Peyer's patch (tissue), 4 donors: Measurements from ENCODE around the gene AMZ1.
"Not testable (repeated sequence)": the region's sequence is repeated elsewhere in the genome, so short reads cannot be mapped to it uniquely, and the experiment has no call there.

ENCODE experiments used
- CTCF ChIP-seq, 6 experiments: fragments of 450-650 bp in 4 of 6; fragments of 200-600 bp in 2 of 6; sonication (generic) in 1 of 6; IDR thresholded peaks; one replicate each; pipeline ENCODE4 v1.5.1; 2017 to 2019; ENCODE audit warnings: antibody characterized with exemption in 6 of 6, mild to moderate bottlenecking in 3 of 6, moderate library complexity in 1 of 6
- POLR2A ChIP-seq, 2 donors: fragments of 450-650 bp; IDR thresholded peaks; one replicate each; pipeline ENCODE4 v1.5.1; 2017; ENCODE audit warnings: antibody characterized with exemption in 2 of 2, mild to moderate bottlenecking in 2 of 2, moderate library complexity in 2 of 2

- TF ChIP-seq CTCF, POLR2A (IDR thresholded peaks at IDR 0.05): not testable (repeated sequence)
Measured at GRCh38 chr7:2727206-2727605, 39.2 kb downstream of the AMZ1 start.
